Measurements from ENCODE around the gene MCTP1.
"Not testable (repeated sequence)": the region's sequence is repeated elsewhere in the genome, so short reads cannot be mapped to it uniquely, and the experiment has no call there.

The MCTP1 gene

DNA sequence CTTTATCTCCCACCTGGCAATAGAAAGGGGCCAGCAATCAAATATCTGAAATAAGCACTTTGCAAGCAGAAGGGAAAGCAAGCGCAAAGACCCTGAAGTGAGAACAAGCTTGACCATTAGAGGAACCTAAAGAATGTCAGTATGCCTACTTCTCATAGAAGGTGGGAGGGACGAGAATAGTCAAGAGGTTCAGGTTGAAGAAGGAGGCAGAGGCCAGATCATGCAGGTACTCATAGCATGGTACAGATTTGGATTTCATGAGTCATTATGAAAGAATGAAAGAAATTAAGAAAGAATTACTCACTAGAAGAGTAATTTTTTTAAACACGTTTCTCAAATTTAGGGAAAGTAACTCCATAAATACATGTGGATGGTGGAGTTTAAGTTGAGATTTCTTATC is 33.7 kb downstream of the MCTP1 start:
- DNase-seq (ENCODE audit: low spot score): no peak

DNA sequence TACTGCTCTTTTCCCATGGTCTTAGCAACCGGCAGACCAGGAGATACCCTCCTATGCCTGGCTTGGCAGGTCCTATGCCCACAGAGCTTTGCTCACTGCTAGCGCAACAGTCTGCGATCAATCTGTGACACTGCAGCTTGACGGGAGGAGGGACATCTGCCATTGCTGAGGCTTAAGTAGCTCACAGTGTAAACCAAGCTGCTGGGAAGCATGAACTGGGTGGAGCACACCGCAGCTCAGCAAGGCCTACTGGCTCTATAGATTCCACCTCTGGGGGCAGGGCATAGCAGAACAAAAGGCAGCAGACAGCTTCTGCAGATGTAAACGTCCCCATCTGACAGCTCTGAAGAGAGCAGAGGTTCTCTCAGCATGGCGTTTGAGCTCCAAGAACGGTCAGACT is 40.4 kb downstream of the MCTP1 start:
- DNase-seq (ENCODE audit: low spot score): no peak

DNA sequence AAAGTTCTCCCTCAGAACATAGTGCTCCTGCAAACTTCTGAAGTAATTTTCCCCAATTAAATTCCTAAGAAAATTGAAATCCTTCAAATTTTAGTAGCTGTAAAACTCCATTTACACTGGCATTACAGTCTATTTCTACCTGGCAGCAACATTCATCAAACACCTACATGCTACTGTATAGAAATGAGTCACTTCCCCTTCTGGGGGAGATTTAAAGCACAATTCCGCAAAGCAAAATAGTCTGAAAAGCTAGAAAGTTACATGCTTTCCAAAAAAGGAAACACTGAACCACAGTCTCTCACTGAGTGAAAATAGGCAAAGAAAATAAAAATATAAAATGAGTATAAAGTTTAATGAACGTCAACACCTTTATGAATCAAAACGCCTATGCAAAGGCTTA is 43.3 kb downstream of the MCTP1 start:
- peak; percentile 33 for DNase-seq (ENCODE audit: low spot score)

DNA sequence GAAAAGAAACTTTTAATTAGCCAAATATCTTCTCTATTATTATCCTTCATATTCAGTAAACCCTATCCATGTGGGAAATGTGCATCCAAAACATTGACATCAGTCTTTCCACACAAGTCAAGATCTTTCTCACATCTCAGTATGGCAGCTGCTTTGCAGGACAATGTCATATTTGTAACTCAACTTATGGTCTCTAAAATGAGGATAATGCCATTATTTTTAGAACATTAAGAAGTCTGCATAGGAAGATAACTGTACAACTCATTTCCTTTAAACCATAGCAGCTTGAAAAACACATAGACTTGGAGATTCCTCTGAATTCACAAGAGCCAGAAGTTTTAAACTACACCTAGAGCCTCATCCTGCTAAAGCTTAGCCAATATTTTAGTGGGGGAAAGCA is 43.7 kb downstream of the MCTP1 start:
- peak; percentile 62 for DNase-seq (ENCODE audit: low spot score)

DNA sequence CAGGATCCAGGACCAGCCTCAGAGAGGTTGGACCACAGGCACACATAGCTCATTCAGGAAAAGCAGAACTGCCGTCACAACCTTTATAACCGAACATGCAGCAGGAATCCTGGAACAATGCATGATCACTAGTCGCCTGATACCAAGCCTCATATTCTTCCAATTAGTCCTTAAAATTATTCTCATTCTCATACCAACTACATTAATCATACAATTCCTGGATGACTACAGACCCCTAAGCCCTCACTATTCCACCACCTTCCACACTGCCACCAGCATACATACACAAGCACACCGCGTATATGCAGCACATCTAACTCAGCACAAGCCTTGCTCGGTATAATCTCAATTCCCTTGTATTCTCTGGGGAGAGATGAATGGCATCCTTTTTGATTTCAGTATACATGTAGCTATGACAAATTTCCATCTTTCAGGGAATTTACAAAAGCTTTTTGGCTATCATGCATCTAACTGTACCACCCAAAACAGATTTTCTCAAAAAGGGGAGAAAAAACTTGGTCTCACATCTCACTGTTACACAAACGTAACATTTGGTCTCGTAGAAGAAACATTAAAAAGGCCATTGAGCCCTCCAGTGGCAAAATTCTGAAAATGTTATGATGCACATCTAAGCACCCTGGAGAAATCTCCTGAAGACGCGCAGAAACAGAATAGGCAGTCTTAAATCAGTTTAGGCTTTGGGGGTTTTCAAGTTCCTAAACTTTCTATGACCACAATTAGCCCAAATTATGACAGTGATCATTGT is 46.2 kb downstream of the MCTP1 start:
- peak; percentile 51 for DNase-seq (ENCODE audit: low spot score)

DNA sequence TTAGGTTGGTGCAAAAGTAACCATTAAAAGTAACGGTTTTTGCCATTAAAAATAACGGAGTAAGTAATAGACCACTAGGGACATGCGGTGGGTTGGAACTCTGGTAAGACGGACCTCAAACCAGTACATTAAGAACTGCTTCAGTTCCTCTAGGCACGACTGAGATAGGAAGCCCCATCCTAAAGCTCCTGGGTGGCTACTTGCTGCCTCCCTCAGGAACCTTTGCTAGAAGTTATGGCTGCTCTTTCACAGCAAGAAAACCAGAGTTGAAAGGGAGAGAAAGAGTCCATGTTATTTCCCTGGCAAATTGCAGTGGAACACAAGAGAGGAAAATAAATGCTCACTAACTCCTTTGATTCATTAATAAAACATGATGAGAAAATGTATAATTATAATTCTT is 47.6 kb downstream of the MCTP1 start:
- no peak for DNase-seq (ENCODE audit: low spot score)

DNA sequence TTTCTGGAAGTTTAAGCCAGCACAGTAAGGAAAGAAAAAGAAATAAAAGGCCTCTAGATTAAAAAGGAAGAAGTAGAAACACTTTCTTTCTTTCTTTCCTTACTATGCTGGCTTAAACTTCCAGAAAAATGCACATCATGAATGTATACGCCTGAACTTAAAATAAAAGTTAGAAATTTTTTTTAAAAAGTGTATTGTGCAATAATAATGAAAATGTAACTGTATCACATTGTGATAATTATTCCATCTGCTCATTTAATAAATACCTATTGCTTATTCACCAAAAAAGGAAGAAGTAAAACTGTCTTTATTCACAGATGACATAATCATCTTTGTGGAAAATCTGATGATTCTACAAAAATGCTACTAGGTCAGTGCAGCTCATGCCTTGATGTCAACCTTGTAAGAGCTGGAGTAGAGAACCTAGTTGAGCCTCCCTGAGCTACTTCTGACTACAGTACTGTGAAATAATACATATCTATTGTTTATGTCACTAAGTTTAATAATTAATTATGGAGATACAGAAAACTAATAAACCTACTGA is 49.4 kb downstream of the MCTP1 start:
- no peak for DNase-seq (ENCODE audit: low spot score)

DNA sequence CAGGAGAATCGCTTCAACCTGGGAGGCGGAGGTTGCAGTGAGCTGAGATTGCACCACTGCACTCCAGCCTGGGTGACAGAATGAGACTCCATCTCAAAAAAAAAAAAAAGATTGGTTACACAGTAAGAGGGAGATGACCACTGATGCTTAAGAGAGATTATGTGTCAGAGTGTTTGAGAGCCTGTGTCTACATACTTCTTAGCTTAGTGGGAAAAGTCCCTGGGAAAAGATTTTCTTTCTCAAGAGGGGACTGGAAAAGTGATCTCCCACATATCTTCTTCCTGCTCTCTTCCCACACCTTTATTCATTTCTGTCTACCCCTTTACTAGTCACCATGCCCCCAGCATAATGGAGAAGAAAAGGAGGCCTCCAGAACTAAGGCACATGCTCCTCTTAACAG is 55.2 kb downstream of the MCTP1 start:
- DNase-seq (ENCODE audit: low spot score): no peak

DNA sequence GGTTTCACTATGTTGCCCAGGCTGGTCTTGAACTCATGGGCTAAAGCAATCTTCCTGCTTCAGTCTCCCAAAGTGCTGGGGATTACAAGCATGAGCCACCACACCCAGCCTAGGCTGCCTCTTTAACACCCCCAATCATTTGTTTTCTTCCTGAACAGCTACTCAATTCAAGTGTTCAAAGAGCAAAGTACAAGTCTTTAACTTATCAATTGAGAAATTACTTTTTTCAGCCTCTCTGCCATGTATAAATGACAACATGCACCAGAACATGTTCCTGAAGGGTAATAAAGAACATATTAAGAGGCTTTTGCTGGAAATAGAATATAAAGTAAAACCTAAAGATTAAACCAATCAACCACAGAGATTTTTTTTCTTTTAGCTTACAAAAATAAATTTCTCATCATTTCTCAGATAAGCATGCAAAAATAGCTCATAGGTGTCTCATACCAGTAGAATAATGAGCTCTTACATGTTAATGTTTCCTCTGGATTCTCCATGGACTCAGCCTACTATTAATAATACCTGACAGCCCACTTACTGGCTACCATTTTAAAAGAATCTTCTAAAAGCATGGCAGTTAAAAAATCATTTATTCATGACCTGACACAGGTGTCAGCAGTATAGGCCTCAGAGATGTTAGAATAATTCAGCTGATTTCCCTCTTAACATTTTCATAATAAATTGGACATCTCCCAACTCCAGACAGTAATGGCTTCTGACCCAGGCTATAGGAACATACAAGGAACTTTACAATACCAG is 60.0 kb downstream of the MCTP1 start:
- DNase-seq (ENCODE audit: low spot score): no peak

DNA sequence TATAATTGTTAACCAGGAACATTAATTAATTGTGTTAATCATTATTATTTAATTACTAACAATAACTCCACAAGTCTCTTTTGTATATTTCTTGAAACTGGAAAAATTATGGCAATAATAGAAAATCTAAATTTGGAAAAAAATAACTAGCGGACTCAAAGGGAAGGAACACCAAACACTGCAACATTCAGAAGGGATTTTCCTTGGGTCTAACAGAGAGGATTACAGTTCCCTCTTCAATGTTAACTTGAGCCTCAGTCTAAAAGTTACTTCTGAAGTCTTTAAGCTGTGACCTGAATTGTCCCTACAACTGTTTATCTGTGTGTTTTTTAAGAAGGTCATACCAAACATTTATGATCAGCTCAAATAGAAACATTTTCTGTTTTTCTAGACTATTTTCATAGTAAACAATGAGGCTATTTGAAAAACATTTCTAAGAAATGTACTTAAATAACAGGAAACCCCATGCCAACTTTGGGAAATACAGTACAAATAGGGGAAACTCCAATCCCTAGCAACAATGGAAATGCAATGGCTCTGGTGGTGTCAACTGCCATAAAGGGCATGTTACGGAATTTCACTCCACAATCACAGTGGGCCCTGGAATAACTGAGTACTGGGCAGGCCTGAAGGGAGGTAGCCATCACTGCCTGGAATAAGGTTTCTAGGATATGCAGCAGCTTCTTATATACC is 61.2 kb downstream of the MCTP1 start:
- DNase-seq (ENCODE audit: low spot score): no peak

DNA sequence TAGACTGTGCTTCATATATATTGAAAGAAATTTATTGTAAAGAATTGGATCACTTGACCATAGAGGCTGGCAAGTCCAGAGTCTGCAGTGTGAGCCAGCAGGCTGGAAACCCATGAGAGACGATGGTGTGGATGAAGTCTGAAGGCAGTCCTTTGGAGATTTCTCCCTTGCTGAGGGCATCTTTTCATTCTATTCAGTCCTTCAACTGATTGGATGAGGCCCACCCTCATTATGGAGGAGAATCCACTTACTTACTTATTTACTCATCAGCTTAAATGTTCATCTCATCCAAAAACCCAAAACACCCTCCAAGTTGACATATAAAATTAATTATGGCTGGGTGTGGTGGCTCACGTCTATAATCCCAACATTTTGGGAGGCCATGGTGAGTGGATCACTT is 62.1 kb downstream of the MCTP1 start:
- no peak for DNase-seq (ENCODE audit: low spot score)

DNA sequence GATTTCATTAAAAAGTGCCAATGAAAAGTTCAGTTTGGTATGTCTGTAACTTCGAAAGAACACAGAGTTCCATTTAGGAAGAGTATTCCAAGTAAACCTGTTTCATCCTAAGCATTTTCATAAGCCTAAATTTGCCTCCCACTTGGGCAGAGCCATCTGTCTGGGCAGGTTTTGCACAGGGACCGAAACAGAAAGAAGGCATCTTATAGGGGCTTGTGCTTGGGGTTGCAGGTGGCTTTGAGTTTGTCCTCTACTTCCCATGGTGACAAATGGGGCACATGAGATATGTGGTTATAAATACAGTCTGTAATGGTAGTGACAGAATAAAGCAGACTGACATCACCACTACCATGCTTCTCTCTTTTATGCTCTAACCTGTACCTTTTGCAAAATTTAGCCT is 63.7 kb downstream of the MCTP1 start:
- no peak for DNase-seq (ENCODE audit: low spot score)

DNA sequence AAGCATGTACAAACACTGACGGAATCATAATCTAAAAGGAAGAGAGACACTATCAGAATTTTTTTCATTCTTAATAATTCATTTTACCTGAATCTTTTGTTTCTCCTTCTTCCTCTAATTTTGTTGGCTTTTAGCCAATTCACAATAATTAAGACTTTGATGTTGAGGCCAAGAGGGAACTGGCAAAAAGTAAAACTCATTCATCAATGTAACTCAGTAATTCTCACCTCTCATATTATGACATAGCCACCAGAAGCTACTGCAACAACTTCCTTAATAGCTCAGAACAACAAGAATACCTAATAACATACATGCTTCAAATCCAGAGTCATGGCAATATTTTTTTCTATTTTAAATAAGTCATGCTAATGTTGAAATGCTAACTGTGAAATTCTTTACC is 64.5 kb downstream of the MCTP1 start:
- DNase-seq (ENCODE audit: low spot score): no peak

DNA sequence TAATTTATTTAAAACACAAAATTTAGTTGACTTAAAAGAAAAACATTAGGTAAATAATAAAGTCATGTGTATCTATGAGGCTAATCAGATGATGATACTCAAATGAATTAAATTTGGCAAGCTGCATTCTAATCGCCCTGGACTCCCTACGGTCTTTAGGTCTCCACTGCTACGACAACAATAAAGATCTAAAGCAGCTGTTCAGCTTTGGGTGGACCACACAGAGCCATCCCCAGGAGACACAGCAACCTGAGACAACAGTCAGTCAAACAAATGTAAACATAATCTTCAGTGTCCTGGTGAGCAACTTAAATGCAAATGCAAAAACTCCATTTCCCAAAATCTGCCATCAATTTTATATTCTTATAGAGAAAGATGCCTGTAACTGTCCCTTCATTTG is 65.5 kb downstream of the MCTP1 start:
- no peak for DNase-seq (ENCODE audit: low spot score)

DNA sequence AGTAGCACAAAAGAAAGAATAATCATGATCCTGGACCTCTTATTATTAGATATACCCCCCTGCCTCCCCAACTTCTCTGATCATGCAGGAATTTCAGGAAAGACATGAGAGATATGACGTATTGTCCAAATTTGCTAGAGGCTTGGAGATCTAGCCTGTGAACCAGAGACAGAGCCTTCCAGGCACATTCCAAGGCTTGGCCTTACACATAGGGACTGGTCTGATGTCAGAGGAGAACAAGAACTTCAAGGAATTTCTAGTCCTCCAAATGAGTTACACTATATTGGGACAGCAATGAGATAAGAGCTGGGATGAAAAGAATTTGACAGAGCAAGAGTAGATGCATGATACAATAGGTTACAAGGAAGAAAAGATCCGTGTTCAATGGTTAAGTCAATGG is 67.0 kb downstream of the MCTP1 start:
- no peak for DNase-seq (ENCODE audit: low spot score)

DNA sequence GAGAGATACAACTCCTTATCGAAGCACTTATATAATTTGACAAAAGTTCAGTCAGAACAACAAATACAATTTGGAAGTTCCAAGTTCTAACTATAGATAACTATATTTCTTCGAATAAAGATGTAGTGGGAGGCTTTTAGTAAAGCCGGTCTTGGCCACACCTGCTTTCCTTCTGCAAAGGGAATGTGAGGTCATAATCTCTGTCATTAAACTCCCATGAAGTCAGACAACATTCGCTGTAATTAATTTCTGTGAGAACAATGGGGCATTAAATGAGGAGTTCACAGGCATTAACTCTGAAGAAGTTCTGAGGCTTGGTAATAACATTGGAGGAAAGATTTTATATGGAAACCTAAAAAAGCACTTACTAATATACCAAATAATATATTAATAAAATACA is 67.5 kb downstream of the MCTP1 start:
- no peak for DNase-seq (ENCODE audit: low spot score)

DNA sequence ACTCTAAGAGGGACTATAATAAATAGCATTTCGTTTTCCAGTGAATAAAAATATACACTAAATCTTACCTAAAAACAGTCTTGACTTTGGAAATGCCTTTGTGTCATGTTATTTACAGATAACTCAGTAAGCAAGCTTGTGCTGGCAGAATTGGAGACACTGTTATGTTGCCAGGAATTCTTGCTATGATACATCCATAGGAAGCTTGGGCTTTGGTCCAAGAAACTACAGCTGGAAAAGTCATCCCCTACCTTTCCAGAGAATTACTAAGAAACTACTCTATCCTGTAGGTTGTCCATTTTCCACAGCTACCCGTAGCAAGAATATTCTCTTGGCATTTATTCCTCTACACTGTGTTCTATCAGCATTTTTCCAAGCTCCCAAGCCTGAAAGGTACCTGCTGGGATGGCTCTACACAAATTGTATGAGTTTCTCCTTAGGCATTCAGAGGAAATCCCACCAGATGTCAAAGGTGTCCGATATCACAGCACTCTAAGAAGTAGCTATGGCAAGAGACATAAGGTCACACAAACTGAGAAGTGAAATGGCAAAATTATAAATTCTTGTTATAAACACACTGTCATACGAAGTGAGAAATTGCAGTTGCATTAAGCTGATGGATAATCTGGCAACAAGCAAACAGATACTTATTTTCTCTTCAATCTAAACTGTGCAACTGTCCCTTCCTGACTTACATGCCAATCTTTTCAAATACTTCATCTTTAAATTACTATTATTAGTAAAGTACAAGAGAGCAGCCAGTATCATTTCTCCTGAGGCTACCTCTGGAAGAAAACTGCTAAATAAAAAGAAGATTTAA is 68.5 kb downstream of the MCTP1 start:
- peak; percentile 53 for DNase-seq (ENCODE audit: low spot score)

DNA sequence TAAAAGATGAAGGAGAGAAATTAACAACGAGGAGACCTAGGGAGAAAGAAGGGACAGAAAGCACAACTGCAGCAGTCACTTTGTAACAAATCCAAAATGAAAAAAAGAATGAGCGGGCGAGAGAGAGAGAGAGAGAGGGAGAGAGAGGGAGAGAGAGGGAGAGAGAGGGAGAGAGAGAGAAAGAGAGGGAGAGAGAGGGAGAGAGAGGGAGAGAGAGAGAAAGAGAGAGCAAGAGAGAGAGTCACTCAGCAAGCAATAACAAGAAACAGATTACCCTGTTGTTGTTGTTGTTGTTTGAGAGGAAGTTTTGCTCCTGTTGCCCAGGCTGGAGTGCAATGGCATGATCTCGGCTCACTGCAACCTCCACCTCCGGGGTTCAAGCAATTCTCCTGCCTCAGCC is 77.1 kb downstream of the MCTP1 start:
- DNase-seq (ENCODE audit: low spot score): not testable (repeated sequence)

DNA sequence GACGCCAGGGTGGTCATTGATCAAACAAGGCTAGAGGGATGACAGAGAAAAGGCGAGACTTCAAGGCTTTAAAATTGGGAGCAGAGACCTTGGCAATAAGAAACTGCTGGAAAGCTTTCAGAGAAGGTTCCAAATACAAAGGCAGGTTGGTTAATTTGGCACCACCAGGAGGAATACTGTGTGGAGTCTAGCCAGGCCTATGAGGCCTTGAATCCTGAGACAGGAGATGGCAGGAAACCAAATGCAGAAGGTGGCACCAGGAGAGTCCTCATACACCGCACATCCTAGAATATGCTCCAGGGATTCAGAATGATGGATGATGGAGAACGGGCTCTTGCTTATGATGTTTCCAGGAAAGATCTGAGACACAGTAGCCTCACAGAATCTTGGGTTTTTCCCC is 90.0 kb downstream of the MCTP1 start:
- no peak for DNase-seq (ENCODE audit: low spot score)

DNA sequence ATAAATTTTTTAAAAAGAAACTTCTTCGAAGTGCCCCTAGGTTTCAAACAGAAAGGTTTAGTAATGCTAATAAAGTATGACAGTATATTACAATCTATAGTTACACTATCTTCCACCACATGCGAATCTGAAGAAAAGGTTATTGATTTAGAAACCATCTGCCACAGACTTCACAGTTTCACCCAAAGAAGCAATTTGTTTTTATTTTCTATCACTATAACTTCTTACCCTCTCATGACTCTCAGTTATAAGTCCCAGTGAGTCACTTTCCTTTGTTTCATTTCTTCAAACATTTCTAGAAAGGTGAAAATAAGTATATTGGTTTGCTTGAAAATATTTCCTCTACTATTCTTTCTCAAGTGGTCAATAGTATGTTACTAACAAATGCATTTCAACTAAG is 93.6 kb downstream of the MCTP1 start:
- DNase-seq (ENCODE audit: low spot score): no peak

DNA sequence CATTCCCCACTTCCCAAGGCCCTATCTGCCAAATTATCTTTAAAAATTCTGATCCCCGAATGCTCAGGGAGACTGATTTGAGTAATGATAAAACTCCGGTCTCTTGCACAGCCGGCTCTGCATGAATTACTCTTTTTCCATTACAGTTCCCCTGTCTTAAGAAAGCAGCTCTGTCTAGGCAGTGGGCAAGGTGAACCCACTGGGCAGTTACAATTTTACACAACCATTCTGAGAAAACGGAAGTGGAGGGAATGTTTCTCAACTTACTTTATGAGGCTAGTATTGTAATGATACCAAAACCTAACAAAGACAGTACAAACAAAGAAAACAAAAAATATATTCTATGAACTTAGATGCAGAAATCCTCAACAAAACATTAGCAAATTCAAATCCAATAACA is 100.0 kb downstream of the MCTP1 start:
- no peak for DNase-seq (ENCODE audit: low spot score)

DNA sequence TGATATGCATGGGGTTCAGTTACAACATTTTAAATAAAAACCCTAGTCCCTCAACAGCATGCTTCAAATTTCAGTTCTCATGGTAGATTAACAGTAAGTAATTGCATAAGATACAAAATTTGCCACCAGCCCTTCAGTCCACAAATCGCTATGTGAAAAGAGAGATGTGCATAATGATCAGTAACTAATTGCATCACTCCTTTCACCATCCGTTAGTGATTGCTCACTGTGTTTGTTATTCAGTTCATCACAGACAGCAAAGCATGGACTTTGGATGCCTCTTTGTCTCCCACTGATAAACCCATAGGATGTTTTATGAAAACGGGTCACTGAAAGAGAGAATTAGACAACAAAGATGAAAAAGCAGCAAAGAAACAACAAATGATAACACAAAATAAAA is 103.2 kb downstream of the MCTP1 start:
- DNase-seq (ENCODE audit: low spot score): no peak

Measured in kidney capillary endothelial cell (primary cell).